OCI-LY1 (cell line): Measurements from ENCODE around the gene TNIP3.

ENCODE experiments used
- CTCF ChIP-seq: fragments of 200-600 bp; sonication (generic), shearing (Covaris generic); IDR thresholded peaks from 2 replicates; pipeline ENCODE4 v1.5.1; 2017; ENCODE audit warnings: mild to moderate bottlenecking, antibody characterized with exemption, low read length, moderate library complexity, mixed read lengths
- EZH2 ChIP-seq: fragments of 200-600 bp; sonication (generic), shearing (Covaris generic); IDR thresholded peaks from 2 replicates; pipeline ENCODE4 v1.8.0; 2017; ENCODE audit warnings: borderline replicate concordance, mixed run types, mild to moderate bottlenecking, antibody characterized with exemption, low read length, moderate library complexity, mixed read lengths

DNA sequence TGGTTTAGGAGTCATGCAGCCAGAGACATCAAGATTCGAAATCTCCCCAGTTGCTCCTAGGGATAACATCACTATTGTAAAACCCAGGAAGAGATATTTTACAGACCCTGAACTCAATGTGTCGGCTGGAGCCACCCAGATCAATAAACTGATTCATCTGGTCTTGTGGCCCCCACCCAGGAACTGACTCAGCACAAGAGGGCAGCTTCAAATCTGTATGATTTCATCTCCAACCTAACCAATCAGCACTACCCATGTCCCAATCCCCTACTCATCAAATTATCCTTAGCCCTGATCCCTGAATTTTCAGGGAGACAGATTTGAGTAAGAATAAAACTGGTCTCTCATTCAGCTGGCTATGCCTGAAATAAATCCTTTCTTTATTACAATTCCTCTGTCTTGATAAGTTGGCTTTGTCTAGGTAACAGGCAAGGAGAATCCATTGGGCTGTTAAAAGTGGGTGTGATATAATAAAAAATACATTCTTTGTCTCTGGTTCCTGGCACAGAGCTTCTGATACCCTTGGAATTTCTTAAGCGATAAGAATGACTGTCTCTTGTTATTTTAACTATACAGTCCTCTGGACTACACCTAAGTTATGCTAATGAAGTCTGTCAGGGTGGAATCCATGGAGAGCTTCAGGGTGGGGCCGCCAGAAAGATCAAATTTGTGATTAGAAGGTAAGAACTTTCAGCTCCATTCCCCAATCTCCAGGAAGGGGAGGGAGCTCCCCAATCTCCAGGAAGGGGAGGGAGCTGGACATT is 44.3 kb upstream of the TNIP3 start:
- no peak for TF ChIP-seq CTCF
- TF ChIP-seq EZH2, result no peak
